Adipose tissue (tissue), 3 donors: ENCODE results near the gene CASP3. TPM values are rescaled to one million over a fixed set of nuclear protein-coding genes. Genes with fewer than 3 reads are reported as not detected.
"Not testable (repeated sequence)": the region's sequence is repeated elsewhere in the genome, so short reads cannot be mapped to it uniquely, and the experiment has no call there.

Experiments used
- H3K27ac ChIP-seq: one replicate; pipeline ENCODE4 v1.5.1; 2013; ENCODE audit warnings: low read depth, low read length
- WGBS, 3 donors: extraction: QIAGEN DNeasy Blood & Tissue Kit; methylation state at CpG; one replicate each; pipeline ENCODE4 v1.1.7; 2013; 5-methylcytosine and 5-hydroxymethylcytosine counted together
- polyA plus RNA-seq, 3 donors: library from polyadenylated mRNA; stranded (reverse); fragments of 200-250 nt; gene quantifications; one replicate each; pipeline ENCODE4 v1.2.3, GENCODE V29; 2013
- donor health status: healthy with polysubstance abuse.
- donor health status: Bipolar disorder and iron deficiency.
- donor health status: healthy.

Gene CASP3
- polyA plus RNA-seq, 3 donors, result 6.8 to 22.9 (median 9.8) TPM

DNA sequence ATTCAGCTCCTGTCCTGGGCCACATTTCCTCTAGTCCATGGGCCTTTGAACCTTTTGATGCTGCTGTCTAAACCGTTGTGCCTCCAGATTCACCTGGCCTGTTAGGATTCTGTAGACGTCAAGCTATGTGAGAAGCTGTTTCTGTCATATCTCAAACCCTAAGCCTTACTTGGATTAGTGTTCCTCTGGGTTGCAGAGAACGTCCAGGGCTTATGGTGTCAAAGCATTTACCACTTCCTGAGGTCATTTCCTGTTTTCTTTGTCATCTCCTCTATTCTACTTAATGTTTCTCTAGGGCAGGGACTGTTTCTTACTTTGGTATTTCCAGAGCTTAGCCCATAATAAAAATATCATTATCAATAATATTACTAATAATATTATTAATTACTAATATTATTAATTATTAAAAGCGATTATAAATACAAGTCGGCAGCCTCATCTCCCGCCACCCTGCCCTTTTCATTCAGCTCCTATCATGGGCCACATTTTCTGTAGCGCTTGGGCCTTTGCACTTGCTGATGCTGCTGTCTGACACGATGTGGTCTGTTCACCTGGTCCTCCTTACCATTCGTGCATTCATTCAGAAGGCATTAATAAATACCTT lies 19.4 kb upstream of the CASP3 start:
- H3K27ac ChIP-seq, result no peak overlapping the region
- 76 to 86% (median 77%) methylated on average over 9 of the region's 9 CpGs for WGBS, 3 donors

GRCh38 chr4:184668096-184668495 lies 18.8 kb upstream of the CASP3 start:
- H3K27ac ChIP-seq, result no peak overlapping the region
- 92% methylated on average over 9 of the region's 9 CpGs for WGBS, 3 donors

DNA sequence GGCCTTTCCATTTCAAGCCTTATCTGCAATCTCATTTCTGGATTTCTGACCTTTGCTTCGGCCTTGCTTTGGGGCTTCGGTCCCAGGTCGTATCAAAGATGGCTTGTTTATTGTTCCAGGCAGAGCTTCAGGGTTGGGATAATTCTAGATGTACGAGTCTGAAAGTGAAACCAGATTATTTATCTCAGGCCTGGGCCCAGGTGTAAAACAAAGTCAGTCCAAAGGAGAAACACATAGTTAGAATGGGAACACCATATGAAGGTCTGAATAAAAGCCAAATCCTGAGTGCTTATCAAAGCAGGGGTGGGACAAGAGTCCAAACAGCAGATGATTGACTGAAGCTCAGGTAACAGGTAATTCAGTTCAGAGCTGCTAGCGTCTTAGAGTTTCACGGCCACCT lies 17.4 kb upstream of the CASP3 start:
- 38 to 92% (median 82%) methylated on average over 6 of the region's 6 CpGs for WGBS, 3 donors
- H3K27ac ChIP-seq, result no peak overlapping the region

DNA sequence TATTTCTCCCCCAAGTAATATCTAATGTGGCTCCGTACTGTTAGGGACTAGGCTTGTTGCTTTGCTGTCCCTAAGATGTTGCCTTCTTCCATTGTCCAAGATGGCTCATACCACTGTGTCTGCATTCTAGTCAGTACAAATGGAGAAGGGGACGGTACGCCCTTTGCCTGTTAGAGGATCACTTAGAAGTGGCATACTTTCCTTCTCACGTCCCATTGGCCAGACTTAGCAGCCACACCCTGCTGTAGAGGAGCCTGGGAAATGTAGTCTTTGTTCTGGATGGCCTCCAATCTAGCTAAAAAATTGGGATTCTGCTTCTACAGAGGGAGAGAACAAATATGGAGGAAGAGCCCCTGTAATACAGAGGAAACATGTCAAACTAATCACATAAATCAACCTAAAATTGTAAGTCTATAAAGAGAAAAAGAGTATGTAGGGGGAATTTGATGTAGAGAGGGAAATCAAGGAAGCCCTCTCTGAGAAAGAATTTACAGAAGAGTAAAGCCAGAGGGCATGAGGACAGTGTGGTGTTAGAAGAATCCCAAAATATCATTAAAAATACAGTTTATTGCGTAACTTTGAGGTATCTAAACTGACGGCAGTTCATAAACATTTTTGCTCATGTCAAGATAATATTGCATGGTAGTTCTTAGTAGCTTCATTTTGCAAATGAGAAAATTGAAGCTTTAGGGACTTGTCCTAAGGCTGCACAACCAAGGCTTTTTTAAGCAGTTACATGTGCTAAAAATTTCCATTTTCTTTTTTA lies 15.4 kb upstream of the CASP3 start:
- no peak overlapping the region for H3K27ac ChIP-seq
- 62 to 70% (median 68%) methylated on average over 6 of the region's 6 CpGs for WGBS, 3 donors

DNA sequence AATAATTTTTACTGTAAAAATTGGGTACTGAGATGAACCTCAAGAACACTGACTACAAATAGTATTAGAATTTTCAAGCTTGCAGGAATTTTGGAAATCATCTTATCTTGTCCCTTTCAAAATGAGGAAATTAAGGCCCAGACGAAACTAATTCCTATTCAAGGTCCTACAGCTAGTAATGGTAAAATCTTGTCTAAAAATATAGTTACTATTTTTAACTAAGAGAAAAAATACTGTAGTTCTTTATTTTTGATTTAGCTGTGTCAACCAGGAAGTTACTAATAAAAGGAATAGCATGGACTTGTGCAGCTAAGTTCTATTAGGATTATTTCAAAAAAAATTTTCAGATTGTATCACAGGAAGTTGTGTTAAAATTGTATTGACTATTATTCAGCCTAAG lies 13.0 kb upstream of the CASP3 start:
- no peak overlapping the region for H3K27ac ChIP-seq
- 43 to 78% (median 56%) methylated on average over 1 of the region's 1 CpG for WGBS, 3 donors

DNA sequence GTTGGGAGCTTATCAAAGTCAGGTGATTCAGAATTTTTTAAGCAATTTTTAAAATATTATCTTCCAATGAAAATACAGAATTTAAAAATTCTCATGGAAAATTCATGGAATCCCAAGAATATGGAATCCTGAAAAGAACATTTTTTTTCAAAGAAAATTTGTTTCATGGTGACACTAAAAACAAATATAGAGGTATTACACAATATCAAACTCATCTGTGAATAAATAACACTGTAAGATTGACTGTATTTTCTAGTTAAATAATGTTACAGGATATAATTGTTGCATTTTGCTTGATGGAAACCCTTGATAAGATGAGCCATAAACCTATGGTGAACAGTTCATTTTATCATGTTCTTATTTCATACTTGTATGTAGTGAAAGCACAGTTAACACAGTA lies 11.7 kb upstream of the CASP3 start:
- no peak overlapping the region for H3K27ac ChIP-seq

DNA sequence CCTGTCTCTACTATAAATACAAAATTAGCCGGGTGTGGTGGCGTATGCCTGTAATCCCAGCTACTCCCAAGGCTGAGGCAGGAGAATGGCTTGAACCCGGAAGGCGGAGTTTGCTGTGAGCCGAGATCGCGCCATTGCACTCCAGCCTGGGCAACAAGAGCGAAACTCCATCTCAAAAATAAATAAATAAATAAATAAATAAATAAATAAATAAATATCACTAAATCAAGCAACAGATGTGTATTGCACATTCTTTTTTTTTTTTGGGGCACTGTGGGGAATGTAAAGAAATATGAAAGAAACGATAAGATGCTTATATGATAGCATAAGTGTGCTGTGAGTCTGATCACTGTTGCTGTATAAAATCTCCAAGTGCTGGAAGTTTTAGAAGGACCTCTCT lies 8.6 kb upstream of the CASP3 start:
- 98 to 99% (median 99%) methylated on average over 9 of the region's 9 CpGs for WGBS, 3 donors
- not testable (repeated sequence) for H3K27ac ChIP-seq

GRCh38 chr4:184657144-184657543 lies 7.9 kb upstream of the CASP3 start:
- H3K27ac ChIP-seq, result no peak overlapping the region
- 65 to 92% (median 65%) methylated on average over 3 of the region's 3 CpGs for WGBS, 3 donors

DNA sequence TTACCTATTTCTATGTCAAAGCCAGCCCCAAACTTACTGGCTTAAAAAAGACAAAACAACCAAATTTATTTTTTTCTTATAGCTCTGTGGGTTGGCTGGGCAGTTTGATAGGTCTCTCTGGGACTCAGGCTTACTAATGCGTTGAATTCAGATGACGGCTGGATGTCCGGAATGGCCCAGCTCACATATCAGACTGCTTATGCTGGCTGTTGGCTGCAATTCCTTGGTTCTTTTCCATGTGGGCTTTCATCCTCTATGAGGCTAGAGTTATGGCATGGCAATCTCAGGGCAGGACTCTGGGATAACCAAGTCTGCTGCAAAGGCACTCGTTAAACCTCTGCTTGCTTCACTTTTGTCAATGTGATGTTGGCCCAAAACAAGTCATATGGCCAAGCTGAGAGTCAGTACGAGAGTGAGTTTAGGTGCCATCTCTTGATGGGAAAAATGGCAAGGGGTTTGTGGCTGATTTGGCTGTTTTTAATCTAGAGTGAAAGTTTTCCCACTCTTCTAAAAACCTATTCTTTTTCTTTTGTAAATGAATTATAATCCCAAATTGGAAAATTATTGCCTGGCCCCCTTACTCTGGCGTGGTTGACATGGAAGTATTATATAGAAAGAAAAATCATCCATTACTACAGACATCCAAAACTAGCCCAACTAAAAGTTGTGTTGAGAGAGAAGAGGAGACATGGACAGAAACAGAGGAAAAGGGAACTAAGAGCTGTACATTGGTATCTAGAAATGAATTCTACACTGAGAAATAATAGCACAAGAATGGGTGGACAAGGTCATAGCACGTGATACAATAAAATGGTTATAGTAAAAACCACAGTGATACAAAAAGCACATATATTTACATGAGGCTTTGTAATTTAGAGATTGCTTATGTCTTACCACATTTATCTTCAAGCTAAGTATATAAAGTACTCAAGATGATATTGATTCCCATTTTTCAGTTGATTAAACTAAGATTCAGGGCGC lies 6.9 kb upstream of the CASP3 start:
- H3K27ac ChIP-seq, result no peak overlapping the region

GRCh38 chr4:184653650-184654049 lies 4.4 kb upstream of the CASP3 start:
- 45 to 51% (median 47%) methylated on average over 2 of the region's 2 CpGs for WGBS, 3 donors
- no peak overlapping the region for H3K27ac ChIP-seq

More for the DNA sequence above, 6.9 kb upstream of the CASP3 start:
- 88 to 95% (median 90%) methylated on average over 8 of the region's 8 CpGs for WGBS, 3 donors

GRCh38 chr4:184652681-184653080 lies 3.4 kb upstream of the CASP3 start:
- H3K27ac ChIP-seq, result not testable (repeated sequence)

GRCh38 chr4:184651899-184652298 lies 2.7 kb upstream of the CASP3 start:
- no peak overlapping the region for H3K27ac ChIP-seq
- WGBS, 3 donors, result 90 to 96% (median 91%) methylated on average over 7 to 8 of the region's 8 CpGs

DNA sequence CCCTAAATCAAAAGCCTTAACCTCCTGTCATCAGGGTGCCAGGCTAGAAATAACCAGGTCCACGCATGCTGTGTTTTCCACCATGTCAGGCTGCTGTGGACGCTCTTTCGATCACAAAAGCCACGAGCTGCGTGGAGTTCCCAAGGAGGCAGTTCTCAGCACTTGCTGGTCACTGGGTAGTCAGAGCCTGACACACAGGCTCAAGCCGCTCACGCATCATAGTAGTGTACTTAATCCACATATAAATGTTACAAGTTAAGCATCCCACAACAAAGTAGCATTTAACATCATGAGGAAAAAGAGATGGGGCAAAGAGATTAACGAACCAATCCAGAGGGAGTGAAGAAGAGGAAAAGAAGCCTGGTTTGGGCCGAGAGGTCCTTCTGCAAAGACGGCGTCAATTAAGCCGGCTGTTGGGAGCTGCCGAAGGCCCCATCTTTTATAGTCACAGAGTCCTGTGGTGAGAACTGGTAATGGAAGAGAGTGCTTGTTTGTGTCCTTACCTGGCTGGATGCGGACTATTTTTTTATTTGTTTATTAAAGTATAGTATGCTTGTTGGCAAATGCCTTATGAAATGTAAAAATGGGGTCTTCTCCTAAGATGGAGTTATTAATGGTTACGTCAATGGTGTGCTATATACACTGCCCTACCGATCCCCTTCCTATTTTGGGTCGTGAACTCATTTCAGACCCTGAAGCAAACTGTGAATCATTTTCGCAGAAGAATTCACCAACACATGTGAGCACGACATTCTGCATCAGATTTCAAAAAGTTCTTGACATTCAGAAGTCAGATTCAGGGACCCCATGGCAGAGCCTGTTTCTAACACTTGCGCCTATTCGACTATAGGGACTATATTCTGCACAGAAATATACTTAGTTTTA lies 966 bp upstream of the CASP3 start:
- peak overlapping the region; percentile 62 for H3K27ac ChIP-seq
- WGBS, 3 donors, result 30 to 34% (median 32%) methylated on average over 21 of the region's 21 CpGs

GRCh38 chr4:184648313-184649025 lies 778 bp downstream of the CASP3 start:
- peak overlapping the region; percentile 98 for H3K27ac ChIP-seq
- WGBS, 3 donors, result 0 to 1% (median 0%) methylated on average over 46 to 52 of the region's 52 CpGs

GRCh38 chr4:184648054-184648312 lies 1.3 kb downstream of the CASP3 start:
- WGBS, 3 donors, result 4 to 6% (median 6%) methylated on average over 6 of the region's 6 CpGs
- H3K27ac ChIP-seq, result no peak overlapping the region

DNA sequence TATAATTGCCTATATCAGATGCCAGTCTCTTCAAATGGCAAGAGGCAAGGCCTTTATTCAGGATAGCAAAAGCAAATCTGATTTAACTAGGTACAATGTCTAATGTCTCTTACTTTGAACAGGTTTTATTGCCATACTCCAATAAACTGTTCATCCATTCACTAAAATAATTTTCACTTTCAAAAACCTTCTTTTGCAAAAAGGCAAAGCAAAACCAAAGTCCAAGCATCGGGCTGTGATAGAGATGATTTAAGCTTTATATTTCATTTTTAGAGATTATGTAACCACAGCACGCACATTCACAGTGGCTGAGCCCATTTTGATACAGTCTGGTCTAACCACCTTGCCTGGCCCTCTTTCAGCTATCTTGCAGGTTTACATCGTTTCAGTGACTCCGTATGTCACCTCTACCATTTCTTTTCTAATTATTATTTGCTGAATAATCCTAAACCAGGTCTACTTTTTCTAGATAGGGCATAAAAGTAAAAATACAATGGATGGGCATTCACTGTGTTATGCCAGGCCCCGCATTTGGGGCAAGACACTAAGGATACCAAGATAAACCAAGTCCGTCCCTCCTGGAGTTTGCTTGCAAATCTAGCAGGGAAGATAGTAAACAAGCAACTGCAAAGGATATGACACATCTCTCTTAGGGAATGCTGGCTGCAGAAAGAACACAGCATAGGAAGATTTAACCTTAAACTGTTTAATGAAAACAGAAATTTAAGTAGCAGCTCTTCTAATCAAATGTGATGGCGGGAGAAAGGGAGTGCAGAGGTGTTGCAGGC lies 1.8 kb downstream of the CASP3 start:
- 44 to 75% (median 75%) methylated on average over 7 of the region's 7 CpGs for WGBS, 3 donors
- H3K27ac ChIP-seq, result no peak overlapping the region

- 42 to 73% (median 66%) methylated on average over 6 of the region's 6 CpGs for WGBS, 3 donors
- no peak overlapping the region for H3K27ac ChIP-seq
These were observed 3.2 kb downstream of the CASP3 start for GRCh38 chr4:184645904-184646610.
